HG02623 (cell line): ENCODE measurements around the gene ZNF513.
"Not testable (repeated sequence)": the region's sequence is repeated elsewhere in the genome, so short reads cannot be mapped to it uniquely, and the experiment has no call there.

Experiments
- ATAC-seq: cut with Tn5 transposase; IDR thresholded peaks from one replicate; pipeline ENCODE4 v1.9.1; 2021; ENCODE audit warnings: moderate library complexity; ENCODE audit not compliant: unreplicated experiment

ZNF513 gene

GRCh38 chr2:27380626-27381545 lies at the start of gene ZNF513:
ZNF513 (minus strand) TSS chr2:27380734; CDS start chr2:27380526, 208 bp downstream.
- ATAC-seq = peak; percentile 83

GRCh38 chr2:27428978-27429541 lies 48.5 kb upstream of the ZNF513 start:
- peak; percentile 62 for ATAC-seq

- ATAC-seq = peak; percentile 86
Observed at GRCh38 chr2:27428213-27428977, 47.9 kb upstream of the ZNF513 start, which contains the start of gene NRBP1. NRBP1 (plus strand) TSS chr2:27428631; CDS start chr2:27433274, 4,643 bp downstream.

GRCh38 chr2:27427863-27428212 lies 47.3 kb upstream of the ZNF513 start:
- no peak for ATAC-seq

GRCh38 chr2:27425039-27425438 lies 44.5 kb upstream of the ZNF513 start:
- ATAC-seq = not testable (repeated sequence)

- ATAC-seq = no peak
Observed at GRCh38 chr2:27422958-27423357, 42.4 kb upstream of the ZNF513 start.

- no peak for ATAC-seq
Observed at GRCh38 chr2:27421660-27422250, 41.2 kb upstream of the ZNF513 start.

GRCh38 chr2:27420996-27421395 lies 40.5 kb upstream of the ZNF513 start:
- no peak for ATAC-seq

GRCh38 chr2:27416151-27416550 lies 35.6 kb upstream of the ZNF513 start:
- ATAC-seq = no peak

- ATAC-seq = no peak
Observed at GRCh38 chr2:27412419-27413152, 32.1 kb upstream of the ZNF513 start.

GRCh38 chr2:27409321-27410073 lies 29.0 kb upstream of the ZNF513 start, which contains the start of gene PPM1G:
PPM1G (minus strand) TSS chr2:27409591; CDS start chr2:27409422, 169 bp downstream.
- peak; percentile 82 for ATAC-seq

- ATAC-seq = peak; percentile 21
Observed at GRCh38 chr2:27408601-27409320, 28.2 kb upstream of the ZNF513 start.

GRCh38 chr2:27407798-27408491 lies 27.4 kb upstream of the ZNF513 start:
- no peak for ATAC-seq

- no peak for ATAC-seq
Observed at GRCh38 chr2:27400348-27401135, 20.0 kb upstream of the ZNF513 start.

- ATAC-seq = no peak
Observed at GRCh38 chr2:27398962-27399361, 18.4 kb upstream of the ZNF513 start.

GRCh38 chr2:27393225-27393624 lies 12.7 kb upstream of the ZNF513 start:
- no peak for ATAC-seq

- ATAC-seq = no peak
Observed at GRCh38 chr2:27390822-27391679, 10.5 kb upstream of the ZNF513 start.
